SK-N-MC (cell line): Measurements from ENCODE around the gene ARHGAP28.

Source experiments
- EZH2 ChIP-seq: fragments of 200-600 bp; sonication (generic); IDR thresholded peaks from one replicate; pipeline ENCODE4 v1.6.1; 2017; ENCODE audit warnings: antibody characterized with exemption
- POLR2AphosphoS5 ChIP-seq: IDR thresholded peaks from 2 replicates; pipeline ENCODE4 v1.6.1; 2012; ENCODE audit warnings: mild to moderate bottlenecking, low read depth, low read length, borderline replicate concordance

DNA sequence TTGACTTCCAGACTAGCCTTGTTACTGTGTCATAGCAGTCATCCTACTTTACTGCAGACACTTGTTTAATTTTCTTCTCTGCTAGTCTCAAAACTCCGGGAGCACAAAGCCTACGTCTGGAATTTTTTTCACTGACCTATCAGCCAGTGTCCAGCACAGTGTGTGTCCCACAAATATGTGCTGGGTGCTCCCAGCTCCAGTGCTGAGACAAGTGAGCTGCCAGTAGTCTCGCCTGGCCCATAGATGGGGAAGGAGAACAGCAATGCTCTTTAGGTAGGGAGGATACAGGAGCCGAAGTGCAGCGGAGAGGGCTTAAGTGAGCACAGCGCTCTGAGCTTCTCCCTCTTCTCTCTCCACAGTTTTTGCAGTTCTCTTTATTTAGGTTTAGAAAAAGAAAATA lies 34.0 kb downstream of the ARHGAP28 start:
- TF ChIP-seq POLR2AphosphoS5 (no peak), EZH2 (no peak)
